HFFc6 (cell line): ENCODE measurements around the gene ZNF277. TPM values are rescaled to one million over a fixed set of nuclear protein-coding genes. Genes with fewer than 3 reads are reported as not detected.
A peak's percentile ranks its signal among the peaks of the same experiment; 100 is the strongest.
"Not testable (repeated sequence)": the region's sequence is repeated elsewhere in the genome, so short reads cannot be mapped to it uniquely, and the experiment has no call there.

Source experiments
- DNase-seq: peaks from one replicate; pipeline ENCODE4 v3.0.0-alpha.2; 2018
- H3K27ac Mint-ChIP-seq: 2 replicates; pipeline ENCODE4 v1.8.0; 2020; ENCODE audit warnings: mild to moderate bottlenecking, mixed read lengths
- H3K27me3 Mint-ChIP-seq: 2 replicates; pipeline ENCODE4 v1.8.0; 2021; ENCODE audit warnings: mild to moderate bottlenecking, moderate library complexity, mixed read lengths; ENCODE audit not compliant: insufficient read depth
- H3K36me3 Mint-ChIP-seq: 2 replicates; pipeline ENCODE4 v1.8.0; 2021; ENCODE audit warnings: low read depth, mixed read lengths
- H3K4me1 Mint-ChIP-seq: 2 replicates; pipeline ENCODE4 v1.8.0; 2020; ENCODE audit warnings: low read depth, mixed read lengths
- H3K4me3 Mint-ChIP-seq: 2 replicates; pipeline ENCODE4 v1.8.0; 2020; ENCODE audit warnings: mild to moderate bottlenecking, moderate library complexity, mixed read lengths
- H3K9me3 Mint-ChIP-seq: 2 replicates; pipeline ENCODE4 v1.8.0; 2020; ENCODE audit warnings: mild to moderate bottlenecking, mixed read lengths
- total RNA-seq, 6 experiments: library from RNA; stranded (reverse); fragmentation: NEBNext Ultra II Directional; extraction: Animal tissue kit (Norgen Biotek cat#: 25700); gene quantifications; 2 replicates in 1 of 6; 3 replicates in 5 of 6; pipeline ENCODE4 v1.2.3, GENCODE V29; 2021
- TF ChIP-seq, protein P1 (sequence below): fragments of 200-600 bp; sonication (generic); IDR thresholded peaks from 2 replicates; pipeline ENCODE4 v1.5.0; 2021; ENCODE audit warnings: antibody characterized with exemption, mild to moderate bottlenecking

The ZNF277 gene
- total RNA-seq, 6 experiments from 2014 or later, result 9.5 to 14.6 (median 13.5) TPM

DNA sequence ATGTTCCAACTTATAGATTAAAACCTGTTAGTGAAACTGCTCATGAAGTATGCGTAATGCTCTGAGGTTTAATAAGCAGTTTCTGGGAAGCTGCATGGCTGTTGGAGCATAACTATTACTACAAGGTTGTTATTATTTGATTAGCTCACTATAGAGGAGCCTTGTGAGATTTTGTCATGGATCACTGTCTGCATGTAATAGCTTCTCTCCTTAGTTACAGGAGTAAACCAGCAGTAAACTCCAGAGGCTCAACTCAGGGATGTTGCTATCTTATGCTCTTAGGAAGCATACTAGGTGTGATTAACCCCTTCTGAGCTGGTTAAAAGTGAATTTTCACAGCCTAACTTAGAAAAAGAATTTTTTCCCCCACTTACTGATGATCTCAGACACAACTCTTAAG, 180.1 kb downstream of the ZNF277 start:
- TF ChIP-seq, protein P1, sequence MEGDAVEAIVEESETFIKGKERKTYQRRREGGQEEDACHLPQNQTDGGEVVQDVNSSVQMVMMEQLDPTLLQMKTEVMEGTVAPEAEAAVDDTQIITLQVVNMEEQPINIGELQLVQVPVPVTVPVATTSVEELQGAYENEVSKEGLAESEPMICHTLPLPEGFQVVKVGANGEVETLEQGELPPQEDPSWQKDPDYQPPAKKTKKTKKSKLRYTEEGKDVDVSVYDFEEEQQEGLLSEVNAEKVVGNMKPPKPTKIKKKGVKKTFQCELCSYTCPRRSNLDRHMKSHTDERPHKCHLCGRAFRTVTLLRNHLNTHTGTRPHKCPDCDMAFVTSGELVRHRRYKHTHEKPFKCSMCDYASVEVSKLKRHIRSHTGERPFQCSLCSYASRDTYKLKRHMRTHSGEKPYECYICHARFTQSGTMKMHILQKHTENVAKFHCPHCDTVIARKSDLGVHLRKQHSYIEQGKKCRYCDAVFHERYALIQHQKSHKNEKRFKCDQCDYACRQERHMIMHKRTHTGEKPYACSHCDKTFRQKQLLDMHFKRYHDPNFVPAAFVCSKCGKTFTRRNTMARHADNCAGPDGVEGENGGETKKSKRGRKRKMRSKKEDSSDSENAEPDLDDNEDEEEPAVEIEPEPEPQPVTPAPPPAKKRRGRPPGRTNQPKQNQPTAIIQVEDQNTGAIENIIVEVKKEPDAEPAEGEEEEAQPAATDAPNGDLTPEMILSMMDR, result no peak
- Mint-ChIP-seq H3K36me3 (no peaks in the 10 kb centered on the region), H3K9me3 (no peaks in the 10 kb centered on the region), H3K4me3 (no peak overlapping the region), H3K4me1 (peaks cover 13% of the 10 kb centered on the region), H3K27me3 (peaks cover 12% of the 10 kb centered on the region), H3K27ac (no peak overlapping the region)
- no peak for DNase-seq

DNA sequence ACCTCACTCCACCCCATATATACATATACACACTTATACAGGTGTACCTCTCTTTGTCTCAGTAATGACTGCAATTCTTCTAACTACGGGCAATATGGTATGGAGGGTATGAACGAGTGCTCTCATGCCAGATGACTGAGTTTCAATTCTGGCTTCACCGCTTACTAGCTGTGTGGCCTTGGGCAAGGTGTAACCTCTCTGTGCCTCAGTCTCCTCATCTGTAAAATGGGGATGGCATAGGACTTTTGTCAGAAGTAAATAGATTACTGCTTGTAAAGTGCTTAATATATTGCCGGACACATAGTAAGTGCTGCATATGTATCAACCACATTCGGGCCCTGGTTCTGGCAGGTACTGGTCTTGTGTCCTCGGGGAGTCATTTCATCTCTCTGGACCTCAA, 183.7 kb downstream of the ZNF277 start:
- H3K9me3 Mint-ChIP-seq, result no peaks in the 10 kb centered on the region
- H3K36me3 Mint-ChIP-seq, result no peaks in the 10 kb centered on the region
- no peak overlapping the region for H3K4me3 Mint-ChIP-seq
- TF ChIP-seq, protein P1, result no peak
- no peak overlapping the region for H3K27ac Mint-ChIP-seq
- peaks cover 9% of the 10 kb centered on the region for H3K4me1 Mint-ChIP-seq
- DNase-seq, result no peak
- H3K27me3 Mint-ChIP-seq, result peaks cover 7% of the 10 kb centered on the region

DNA sequence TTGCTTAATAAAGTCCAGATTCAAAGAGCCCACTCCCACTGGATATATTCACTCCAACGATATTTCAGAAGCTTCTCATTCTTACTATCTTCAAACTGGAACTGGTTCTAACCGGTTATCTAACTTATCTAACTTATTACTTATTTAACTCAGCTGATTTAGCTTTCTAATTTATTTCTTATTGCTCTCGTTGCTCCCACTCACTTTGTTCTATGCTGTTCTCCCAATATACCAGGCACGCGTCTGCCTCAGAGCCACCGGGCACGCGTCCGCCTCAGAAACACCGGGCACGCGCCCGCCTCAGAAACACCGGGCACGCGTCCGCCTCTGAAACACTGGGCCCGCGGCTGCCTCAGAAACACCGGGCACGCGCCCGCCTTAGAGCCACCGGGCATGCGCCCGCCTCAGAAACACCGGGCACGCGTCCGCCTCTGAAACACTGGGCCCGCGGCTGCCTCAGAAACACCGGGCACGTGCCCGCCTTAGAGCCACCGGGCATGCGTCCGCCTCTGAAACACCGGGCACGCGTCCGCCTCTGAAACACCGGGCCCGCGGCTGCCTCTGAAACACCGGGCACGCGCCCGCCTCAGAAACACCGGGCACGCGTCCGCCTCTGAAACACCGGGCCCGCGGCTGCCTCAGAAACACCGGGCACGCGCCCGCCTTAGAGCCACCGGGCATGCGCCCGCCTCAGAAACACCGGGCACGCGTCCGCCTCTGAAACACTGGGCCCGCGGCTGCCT, 184.8 kb downstream of the ZNF277 start:
- H3K27me3 Mint-ChIP-seq, H3K9me3 Mint-ChIP-seq, H3K36me3 Mint-ChIP-seq, H3K4me1 Mint-ChIP-seq: not testable (repeated sequence)
- H3K4me3 Mint-ChIP-seq, result peak overlapping the region; percentile 83
- H3K27ac Mint-ChIP-seq, result peak overlapping the region; percentile 27; the same call in 1 of the 2 replicates
- peak; percentile 18 for DNase-seq

DNA sequence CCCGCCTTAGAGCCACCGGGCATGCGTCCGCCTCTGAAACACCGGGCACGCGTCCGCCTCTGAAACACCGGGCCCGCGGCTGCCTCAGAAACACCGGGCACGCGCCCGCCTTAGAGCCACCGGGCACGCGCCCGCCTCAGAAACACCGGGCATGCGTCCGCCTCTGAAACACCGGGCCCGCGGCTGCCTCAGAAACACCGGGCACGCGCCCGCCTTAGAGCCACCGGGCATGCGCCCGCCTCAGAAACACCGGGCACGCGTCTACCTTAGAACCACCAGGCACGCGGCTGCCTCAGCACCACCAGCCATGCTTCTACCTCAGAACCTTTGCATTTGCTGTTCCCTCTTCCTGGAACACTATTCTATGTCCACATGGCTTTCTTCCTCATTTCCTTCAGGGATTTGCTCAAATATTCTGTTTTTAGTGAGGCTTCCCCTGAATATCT, 185.4 kb downstream of the ZNF277 start:
- DNase-seq, result peak; percentile 28
- peak overlapping the region; percentile 59 for H3K27ac Mint-ChIP-seq
- H3K27me3 Mint-ChIP-seq, H3K4me1 Mint-ChIP-seq, H3K36me3 Mint-ChIP-seq, H3K9me3 Mint-ChIP-seq: not testable (repeated sequence)
- peak overlapping the region; percentile 89 for H3K4me3 Mint-ChIP-seq

Other genes starting within 250 kb of the ZNF277 start
- gene DOCK4, start 296 bp upstream of the ZNF277 start, total RNA-seq, result 1 to 10 TPM; 2.2 to 3.9 (median 3.3) TPM
- 10 to 100 TPM; 25.4 to 30.0 (median 27.5) TPM for gene IFRD1, start 243.8 kb downstream of the ZNF277 start, total RNA-seq